Thyroid gland (tissue), 4 donors: Measurements from ENCODE around the gene P2RX6.

Experiments used
- POLR2A ChIP-seq, 2 donors: fragments of 450-650 bp; IDR thresholded peaks; one replicate each; pipeline ENCODE4 v1.6.1; 2017; ENCODE audit warnings: antibody characterized with exemption in 2 of 2, mild to moderate bottlenecking in 2 of 2, moderate library complexity in 1 of 2
- TF ChIP-seq, protein P1 (sequence below), 6 experiments: fragments of 200-600 bp in 3 of 6; fragments of 450-650 bp in 3 of 6; sonication (generic) in 3 of 6; IDR thresholded peaks; one replicate each; pipeline ENCODE4 v1.5.1; 2016 to 2019; ENCODE audit warnings: antibody characterized with exemption in 6 of 6, mild to moderate bottlenecking in 2 of 6, inconsistent platforms in 1 of 6, moderate library complexity in 1 of 6

DNA sequence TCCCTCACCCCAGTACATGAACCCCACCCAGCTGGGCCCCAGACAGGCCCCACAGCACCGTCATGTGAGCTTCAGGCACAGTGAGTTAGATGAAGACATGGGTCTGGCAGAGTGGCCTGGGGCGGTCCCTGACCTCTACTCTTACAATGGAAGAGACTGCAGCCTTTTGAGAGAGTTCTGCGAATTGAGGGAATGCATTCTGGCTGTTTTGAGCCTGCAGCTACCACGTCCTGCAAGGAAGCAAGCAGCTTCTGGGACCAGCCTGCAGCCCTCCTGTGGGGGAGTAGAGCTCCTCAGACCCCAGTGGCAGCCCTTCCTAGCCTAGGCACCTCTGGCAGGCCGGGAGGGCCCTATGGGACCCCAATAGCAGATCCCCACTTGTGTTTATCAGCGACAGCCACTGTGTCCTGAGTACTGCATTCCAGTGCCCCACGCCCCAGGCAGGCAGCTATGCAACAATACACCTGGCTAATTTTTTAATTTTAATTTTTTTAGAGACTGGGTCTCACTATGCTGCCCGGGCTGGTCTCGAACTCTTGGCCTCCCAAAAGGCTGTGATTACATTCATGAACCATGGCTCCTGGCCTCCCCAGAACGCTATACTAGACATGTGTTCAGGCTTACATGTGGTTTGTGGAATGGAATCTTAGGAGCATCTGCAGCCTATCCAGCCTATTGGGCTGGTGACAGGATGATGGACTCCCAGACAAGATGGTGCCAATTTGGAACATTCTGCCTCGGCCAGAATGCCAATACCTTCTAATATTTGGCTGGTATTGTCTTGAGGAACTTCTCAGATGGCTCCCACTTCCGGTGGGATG is 18.1 kb downstream of the P2RX6 start:
- TF ChIP-seq, protein P1, sequence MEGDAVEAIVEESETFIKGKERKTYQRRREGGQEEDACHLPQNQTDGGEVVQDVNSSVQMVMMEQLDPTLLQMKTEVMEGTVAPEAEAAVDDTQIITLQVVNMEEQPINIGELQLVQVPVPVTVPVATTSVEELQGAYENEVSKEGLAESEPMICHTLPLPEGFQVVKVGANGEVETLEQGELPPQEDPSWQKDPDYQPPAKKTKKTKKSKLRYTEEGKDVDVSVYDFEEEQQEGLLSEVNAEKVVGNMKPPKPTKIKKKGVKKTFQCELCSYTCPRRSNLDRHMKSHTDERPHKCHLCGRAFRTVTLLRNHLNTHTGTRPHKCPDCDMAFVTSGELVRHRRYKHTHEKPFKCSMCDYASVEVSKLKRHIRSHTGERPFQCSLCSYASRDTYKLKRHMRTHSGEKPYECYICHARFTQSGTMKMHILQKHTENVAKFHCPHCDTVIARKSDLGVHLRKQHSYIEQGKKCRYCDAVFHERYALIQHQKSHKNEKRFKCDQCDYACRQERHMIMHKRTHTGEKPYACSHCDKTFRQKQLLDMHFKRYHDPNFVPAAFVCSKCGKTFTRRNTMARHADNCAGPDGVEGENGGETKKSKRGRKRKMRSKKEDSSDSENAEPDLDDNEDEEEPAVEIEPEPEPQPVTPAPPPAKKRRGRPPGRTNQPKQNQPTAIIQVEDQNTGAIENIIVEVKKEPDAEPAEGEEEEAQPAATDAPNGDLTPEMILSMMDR (IDR thresholded peaks at IDR 0.05) = no peak
- TF ChIP-seq POLR2A (IDR thresholded peaks at IDR 0.05) = no peak
